Smooth muscle cell (in vitro differentiated cells): ENCODE data around the gene FAT1. TPM values are rescaled to one million over a fixed set of nuclear protein-coding genes. Genes with fewer than 3 reads are reported as not detected.

ENCODE experiments used
- DNase-seq: peaks from one replicate; lab custom pipeline; 2025; ENCODE audit not compliant: unreplicated experiment; lab: John Stamatoyannopoulos, UW
- H2AFZ ChIP-seq: fragments of 200-600 bp; sonication (generic); 2 replicates; pipeline ENCODE4 v1.6.0; 2016; ENCODE audit warnings: antibody characterized with exemption, low read depth, mild to moderate bottlenecking
- H3F3A ChIP-seq: fragments of 200-600 bp; sonication (generic); 2 replicates; pipeline ENCODE4 v1.6.0; 2017; ENCODE audit warnings: antibody characterized with exemption, low read depth
- H3K27ac ChIP-seq: fragments of 200-600 bp; sonication (generic); 2 replicates; pipeline ENCODE4 v1.5.1; 2016; ENCODE audit warnings: low read depth, mild to moderate bottlenecking
- H3K27me3 ChIP-seq: fragments of 200-600 bp; sonication (generic); 2 replicates; pipeline ENCODE4 v1.6.1; 2016; ENCODE audit warnings: low read depth, mild to moderate bottlenecking
- H3K36me3 ChIP-seq: fragments of 200-600 bp; sonication (generic); 2 replicates; pipeline ENCODE4 v1.5.1; 2016; ENCODE audit warnings: low read depth
- H3K4me1 ChIP-seq: fragments of 200-600 bp; sonication (generic); 2 replicates; pipeline ENCODE4 v1.5.1; 2016; ENCODE audit warnings: low read depth
- H3K4me2 ChIP-seq: fragments of 200-600 bp; sonication (generic); 2 replicates; pipeline ENCODE4 v1.6.0; 2016; ENCODE audit warnings: mild to moderate bottlenecking
- H3K4me3 ChIP-seq: fragments of 200-600 bp; sonication (generic); 2 replicates; pipeline ENCODE4 v1.5.1; 2016; ENCODE audit warnings: mild to moderate bottlenecking
- H3K79me2 ChIP-seq: fragments of 200-600 bp; sonication (generic); 2 replicates; pipeline ENCODE4 v1.6.0; 2016; ENCODE audit warnings: low read depth, mild to moderate bottlenecking
- H3K9ac ChIP-seq: fragments of 200-600 bp; sonication (generic); 2 replicates; pipeline ENCODE4 v1.6.0; 2016; ENCODE audit warnings: low read depth
- H3K9me3 ChIP-seq: fragments of 200-600 bp; sonication (generic); replicated peaks from 2 replicates; pipeline ENCODE4 v1.5.1; 2016; ENCODE audit warnings: low read depth
- H4K20me1 ChIP-seq: fragments of 200-600 bp; sonication (generic); 2 replicates; pipeline ENCODE4 v1.6.0; 2016; ENCODE audit warnings: low read depth
- CTCF ChIP-seq: fragments of 200-600 bp; sonication (generic); IDR thresholded peaks from 2 replicates; pipeline ENCODE4 v1.5.1; 2017; ENCODE audit warnings: borderline replicate concordance, mild to moderate bottlenecking, antibody characterized with exemption; ENCODE audit not compliant: insufficient read depth, poor library complexity, severe bottlenecking
- WGBS: methylation state at CpG from one replicate; pipeline ENCODE4 v1.1.7; 2016; ENCODE audit warnings: low lambda C conversion rate; 5-methylcytosine and 5-hydroxymethylcytosine counted together
- polyA plus RNA-seq: library from polyadenylated mRNA; unstranded; fragments of >200 nt; fragmentation: Nextera tagmentation; extraction: Ambion mirVana; gene quantifications from 2 replicates; pipeline ENCODE4 v1.2.1, GENCODE V29; 2016
- total RNA-seq: library from RNA; depleted of rRNA; stranded (reverse); fragments of >200 nt; gene quantifications from 2 replicates; pipeline ENCODE4 v1.2.3, GENCODE V29; 2014

The FAT1 gene
- total and polyA plus RNA-seq, 2 experiments from 2014 or later, result 42.4 to 395 TPM

DNA sequence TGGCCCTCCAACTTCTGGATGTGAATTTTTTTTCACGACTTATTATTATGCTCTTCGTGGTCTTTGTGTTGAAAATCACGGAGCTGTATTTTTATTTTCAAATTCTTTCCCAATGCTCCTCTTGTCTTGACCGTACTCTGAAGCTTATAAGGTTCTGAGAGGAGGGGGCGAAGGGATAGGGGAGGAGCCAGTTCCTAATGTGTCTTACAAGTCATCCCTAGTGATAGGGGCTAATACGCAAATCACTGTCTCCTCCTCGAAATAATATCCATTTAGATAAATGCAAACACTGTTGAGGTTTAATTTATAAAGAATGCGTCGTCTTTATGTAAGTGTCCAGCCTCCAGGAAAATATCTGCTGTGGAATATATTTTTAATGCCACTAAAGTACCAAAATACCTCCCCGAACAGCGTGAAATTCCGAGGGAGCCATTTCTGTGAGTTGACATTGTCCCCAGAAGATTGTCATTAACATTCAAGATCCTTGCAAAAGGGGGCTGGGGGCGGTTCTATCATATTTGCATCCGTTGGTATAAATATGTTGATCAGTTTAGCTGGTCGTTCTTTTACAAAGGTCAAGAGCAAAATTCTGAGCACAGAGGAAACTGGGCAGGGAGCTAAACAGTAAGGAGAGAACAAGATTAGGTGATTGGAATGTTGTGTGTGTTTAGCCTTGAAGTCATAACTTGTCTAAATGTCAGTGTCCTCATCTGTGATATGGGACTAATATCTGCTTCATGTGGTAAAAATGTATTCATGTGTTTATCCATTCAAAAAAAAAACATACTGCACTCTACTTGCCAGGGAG lies 3.7 kb upstream of the FAT1 start:
- Histone ChIP-seq H3K36me3 (no peaks in the 10 kb centered on the region), H2AFZ (peak overlapping the region; percentile 78), H3K4me1 (peaks cover 17% of the 10 kb centered on the region), H3K27ac (peak overlapping the region; percentile 89), H3K79me2 (peaks cover 36% of the 10 kb centered on the region), H3K4me3 (peak overlapping the region; percentile 83), H3K27me3 (no peaks in the 10 kb centered on the region), H4K20me1 (peaks cover 28% of the 10 kb centered on the region), H3K9ac (peak overlapping the region; percentile 90), H3F3A (no peaks in the 10 kb centered on the region), H3K9me3 (no peaks in the 10 kb centered on the region), H3K4me2 (peak overlapping the region; percentile 97)
- 4% methylated on average over 15 of the region's 15 CpGs for WGBS
- TF ChIP-seq CTCF, result no peak
- DNase-seq, result no peak

DNA sequence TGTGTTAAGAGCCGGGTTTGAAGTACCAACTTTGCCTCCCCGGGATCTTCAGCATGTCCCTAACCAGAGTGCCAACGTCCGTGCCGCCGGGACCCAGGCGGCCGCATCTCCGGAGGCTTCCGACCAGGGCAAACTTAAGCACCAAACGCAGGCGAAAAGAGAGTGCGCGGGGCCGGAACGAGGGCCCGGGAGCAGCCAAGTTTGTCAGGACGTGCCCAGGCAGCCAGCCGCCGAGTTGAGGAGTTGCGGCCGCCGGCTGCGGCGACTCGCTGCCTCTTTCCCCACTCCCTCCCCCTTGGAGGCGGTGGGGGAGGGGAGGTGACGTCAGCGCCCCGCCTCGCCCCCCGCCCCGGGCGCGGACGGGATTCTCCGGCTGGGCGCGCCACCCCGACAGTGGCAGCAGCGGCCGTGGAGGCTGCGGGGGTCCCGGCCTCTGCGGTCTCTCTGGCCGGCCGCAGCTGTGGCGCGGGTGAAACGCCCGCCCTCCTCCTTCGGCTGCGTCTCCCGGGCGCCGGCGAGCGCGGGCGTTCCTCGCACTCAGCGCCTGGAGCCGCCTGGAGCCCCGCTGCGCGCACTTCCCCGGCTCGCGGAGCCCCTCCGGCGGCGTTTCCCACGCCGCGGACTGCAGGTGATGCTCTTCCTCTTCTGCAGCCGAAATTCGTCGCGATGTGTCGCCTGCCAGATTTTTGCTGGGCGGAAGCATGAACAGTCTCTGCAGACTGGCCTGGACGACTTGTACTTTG lies 2.9 kb upstream of the FAT1 start:
- under 1% methylated on average over 50 of the region's 82 CpGs for WGBS
- Histone ChIP-seq H3F3A (no peaks in the 10 kb centered on the region), H3K4me1 (peaks cover 22% of the 10 kb centered on the region), H4K20me1 (peaks cover 36% of the 10 kb centered on the region), H3K4me3 (peak overlapping the region; percentile 83), H3K9me3 (no peaks in the 10 kb centered on the region), H3K27ac (peak overlapping the region; percentile 89), H3K4me2 (peak overlapping the region; percentile 97), H3K36me3 (no peaks in the 10 kb centered on the region), H2AFZ (peak overlapping the region; percentile 78), H3K9ac (peak overlapping the region; percentile 90), H3K79me2 (peaks cover 44% of the 10 kb centered on the region), H3K27me3 (no peaks in the 10 kb centered on the region)
- TF ChIP-seq CTCF, result no peak
- peak; percentile 55 for DNase-seq

DNA sequence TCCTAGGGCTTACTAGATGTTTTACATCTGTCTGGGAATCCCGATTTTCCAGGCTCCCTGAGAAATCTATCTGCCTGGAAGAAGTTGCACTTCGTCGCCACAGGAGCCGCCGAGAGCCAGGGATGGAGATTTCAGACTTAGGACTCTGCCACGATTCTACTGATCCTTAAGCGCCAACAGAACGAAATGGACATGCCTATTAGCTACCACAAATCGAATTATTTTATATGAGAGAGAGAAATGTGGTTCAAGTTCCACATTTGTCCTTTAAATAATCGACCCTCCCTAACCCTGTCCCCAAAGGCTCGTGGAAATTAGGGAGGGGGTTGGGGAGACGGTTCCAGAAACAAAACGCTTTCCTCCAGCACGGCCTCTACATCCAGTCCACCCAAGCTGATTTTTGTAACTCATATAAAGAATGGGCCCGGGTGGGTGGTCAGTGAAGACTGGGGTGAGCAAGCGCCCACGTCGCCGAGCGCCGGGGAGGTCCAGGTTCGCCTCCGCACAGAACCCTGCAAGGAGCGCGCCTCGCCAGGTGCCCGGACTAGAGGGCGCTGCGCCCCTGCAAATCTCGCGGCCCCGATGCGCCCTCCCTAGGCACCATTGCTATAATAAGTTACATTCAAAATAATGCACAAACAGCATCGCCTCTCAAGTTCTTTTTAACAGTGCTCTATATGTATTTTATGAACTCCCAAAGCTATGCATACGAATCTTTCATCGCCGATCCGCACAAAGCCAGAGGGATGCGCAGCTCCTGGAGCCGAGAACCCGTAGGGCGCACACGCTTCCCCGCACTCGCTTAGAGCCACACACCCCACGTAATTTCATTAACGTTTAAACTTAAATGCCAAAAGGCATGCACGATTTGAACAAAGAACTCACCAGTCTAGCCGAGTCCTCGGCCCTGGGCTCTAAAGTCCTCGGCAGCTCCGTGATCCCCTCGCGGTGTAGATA lies 2.1 kb upstream of the FAT1 start:
- H3K9ac ChIP-seq, result peak overlapping the region; percentile 90
- H3K4me1 ChIP-seq, result peaks cover 22% of the 10 kb centered on the region
- no peaks in the 10 kb centered on the region for H3K27me3 ChIP-seq
- peak; percentile 64 for TF ChIP-seq CTCF
- no peaks in the 10 kb centered on the region for H3K9me3 ChIP-seq
- H3K79me2 ChIP-seq, result peaks cover 52% of the 10 kb centered on the region
- H2AFZ ChIP-seq, result peak overlapping the region; percentile 78
- WGBS, result under 1% methylated on average over 41 of the region's 54 CpGs
- DNase-seq, result peak; percentile 29
- H3K4me3 ChIP-seq, result peak overlapping the region; percentile 83
- peaks cover 44% of the 10 kb centered on the region for H4K20me1 ChIP-seq
- H3K4me2 ChIP-seq, result peak overlapping the region; percentile 97
- H3K27ac ChIP-seq, result peak overlapping the region; percentile 89
- H3F3A ChIP-seq, result no peaks in the 10 kb centered on the region
- H3K36me3 ChIP-seq, result no peaks in the 10 kb centered on the region
